Brain microvascular endothelial cell (primary cell): ENCODE data around the gene GRM7.

Source experiments
- DNase-seq: peaks from one replicate; pipeline ENCODE4 v3.0.0-alpha.2; 2020
- H3K27ac ChIP-seq: fragments of 250-450 bp; sonication (Bioruptor Pico); 2 replicates; pipeline ENCODE4 v1.5.1; 2020; ENCODE audit warnings: mild to moderate bottlenecking, moderate library complexity
- H3K27me3 ChIP-seq: fragments of 250-450 bp; sonication (Bioruptor Pico); replicated peaks from 2 replicates; pipeline ENCODE4 v1.5.1; 2020; ENCODE audit warnings: mild to moderate bottlenecking
- H3K36me3 ChIP-seq: fragments of 250-450 bp; sonication (Bioruptor Pico); replicated peaks from 2 replicates; pipeline ENCODE4 v1.5.1; 2020; ENCODE audit warnings: mild to moderate bottlenecking
- H3K4me3 ChIP-seq: 2 replicates; pipeline ENCODE4 v1.5.1; 2011; ENCODE audit warnings: low read depth, mild to moderate bottlenecking, control low read depth, low read length, moderate library complexity
- CTCF ChIP-seq: IDR thresholded peaks from 2 replicates; pipeline ENCODE4 v1.5.1; 2011; ENCODE audit warnings: low read depth, mild to moderate bottlenecking, moderate library complexity, low read length, control low read depth, inconsistent platforms; ENCODE audit errors: missing control alignments
- in situ Hi-C: cut with HindIII; loops from 2 replicates; pipeline ENCODE4 v1.10.0; 2017; ENCODE audit warnings: low sequenced_read_pairs, low pct_ligation_motif_present

GRM7 gene

GRCh38 chr3:7602297-7602696 is 741.4 kb downstream of the GRM7 start:
- Histone ChIP-seq H3K36me3 (no peaks in the 10 kb centered on the region), H3K27me3 (no peaks in the 10 kb centered on the region), H3K27ac (no peak overlapping the region), H3K4me3 (no peak overlapping the region)
- in situ Hi-C loops: no loop called here
- DNase-seq: no peak
- TF ChIP-seq CTCF: no peak

- in situ Hi-C loops: no loop called here
- H3K27me3 ChIP-seq: no peaks in the 10 kb centered on the region
- no peak for DNase-seq
- no peak for TF ChIP-seq CTCF
- H3K4me3 ChIP-seq: no peak overlapping the region
- no peaks in the 10 kb centered on the region for H3K36me3 ChIP-seq
- H3K27ac ChIP-seq: no peak overlapping the region
Measured at GRCh38 chr3:7607083-7607482, 746.2 kb downstream of the GRM7 start.

- Histone ChIP-seq H3K36me3 (no peaks in the 10 kb centered on the region), H3K4me3 (no peak overlapping the region), H3K27me3 (no peaks in the 10 kb centered on the region), H3K27ac (no peak overlapping the region)
- no peak for DNase-seq
- TF ChIP-seq CTCF: no peak
- in situ Hi-C loops: no loop called here
Measured at GRCh38 chr3:7607676-7608075, 746.8 kb downstream of the GRM7 start.

- no peak for DNase-seq
- no peak overlapping the region for H3K4me3 ChIP-seq
- no peak overlapping the region for H3K27ac ChIP-seq
- H3K27me3 ChIP-seq: no peaks in the 10 kb centered on the region
- no peak for TF ChIP-seq CTCF
- in situ Hi-C loops: no loop called here
- H3K36me3 ChIP-seq: no peaks in the 10 kb centered on the region
Measured at GRCh38 chr3:7610634-7611033, 749.7 kb downstream of the GRM7 start.

- DNase-seq: no peak
- in situ Hi-C loops: no loop called here
- TF ChIP-seq CTCF: no peak
- no peaks in the 10 kb centered on the region for H3K27me3 ChIP-seq
- H3K4me3 ChIP-seq: no peak overlapping the region
- H3K27ac ChIP-seq: no peak overlapping the region
- H3K36me3 ChIP-seq: no peaks in the 10 kb centered on the region
Measured at GRCh38 chr3:7615043-7615442, 754.1 kb downstream of the GRM7 start.

- Histone ChIP-seq H3K27ac (no peak overlapping the region), H3K27me3 (no peaks in the 10 kb centered on the region), H3K4me3 (no peak overlapping the region), H3K36me3 (no peaks in the 10 kb centered on the region)
- no peak for TF ChIP-seq CTCF
- in situ Hi-C loops: no loop called here
- no peak for DNase-seq
Measured at GRCh38 chr3:7618606-7619005, 757.7 kb downstream of the GRM7 start.
